ENCODE results near the gene CATSPER2.
"Not testable (repeated sequence)": the region's sequence is repeated elsewhere in the genome, so short reads cannot be mapped to it uniquely, and the experiment has no call there.

CATSPER2 gene

DNA sequence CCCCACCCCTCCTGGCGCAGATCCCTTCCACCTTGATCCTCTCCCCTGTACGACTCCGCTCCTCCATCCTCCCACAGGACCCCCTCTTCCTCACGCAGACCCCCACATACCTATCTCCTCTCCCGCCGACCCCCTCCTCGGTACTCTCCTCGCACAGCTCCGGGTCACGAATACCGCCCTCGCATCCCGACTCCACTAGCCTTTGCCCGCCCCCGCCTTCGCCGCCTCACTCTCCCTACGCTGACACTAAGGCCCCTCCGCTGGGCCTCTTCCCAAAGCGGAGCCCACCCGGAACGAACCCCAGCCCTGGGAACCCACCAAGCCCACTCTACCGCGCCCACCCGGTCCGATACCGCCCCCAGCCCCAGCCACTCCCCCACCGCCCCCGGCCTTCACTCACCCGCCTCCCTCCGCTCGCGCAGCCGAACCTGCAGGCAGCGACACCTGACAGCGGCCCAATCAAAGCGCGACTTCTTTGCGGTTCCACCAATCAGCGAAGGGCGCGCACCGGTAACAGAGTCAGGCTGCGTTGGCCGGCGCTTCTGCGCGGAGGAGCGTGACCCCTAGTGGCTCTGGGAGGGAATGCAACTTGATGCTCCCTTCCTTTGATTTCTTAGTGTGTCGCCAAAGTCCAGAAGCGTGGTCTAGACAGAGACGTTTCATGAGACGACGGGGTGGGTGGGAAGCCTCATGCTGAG, 41.1 kb upstream of the CATSPER2 start:
- H4K8ac ChIP-seq (ENCODE audit: low read depth, low read length); H3K18ac ChIP-seq (ENCODE audit: low read length); H2BK12ac ChIP-seq (ENCODE audit: low read length); H3K4ac ChIP-seq (ENCODE audit: low read length); H2AK5ac ChIP-seq (ENCODE audit: low read depth, low read length); H2AFZ ChIP-seq (ENCODE audit: low read length); H3K4me3 ChIP-seq (ENCODE audit: low read length in 2 of 2); H3K36me3 ChIP-seq (replicated peaks in 1 of 2; ENCODE audit: control insufficient read depth in 2 of 2, insufficient read depth in 2 of 2, low read length in 2 of 2); H3K23ac ChIP-seq (ENCODE audit: low read depth, low read length, poor library complexity); H3K9me3 ChIP-seq (replicated peaks in 1 of 2; ENCODE audit: control insufficient read depth in 2 of 2, insufficient read depth in 1 of 2, low read depth in 1 of 2, low read length in 2 of 2); H2BK15ac ChIP-seq (ENCODE audit: low read length); H3K79me1 ChIP-seq (ENCODE audit: low read depth, low read length); H3K14ac ChIP-seq (ENCODE audit: low read length); H4K91ac ChIP-seq (ENCODE audit: low read depth, low read length, poor library complexity); H3K9ac ChIP-seq (ENCODE audit: low read depth, low read length, poor library complexity); H2BK5ac ChIP-seq (ENCODE audit: low read length); H2BK120ac ChIP-seq (ENCODE audit: low read depth, low read length); H3K4me1 ChIP-seq (ENCODE audit: control insufficient read depth in 2 of 2, insufficient read depth in 1 of 2, low read depth in 1 of 2, low read length in 2 of 2); DNase-seq (ENCODE audit: low spot score); H3K27ac ChIP-seq (replicated peaks; ENCODE audit: low read length); H3K4me2 ChIP-seq (ENCODE audit: insufficient read depth, low read length, poor library complexity, severe bottlenecking); H3K27me3 ChIP-seq (ENCODE audit: control insufficient read depth in 3 of 3, insufficient read depth in 3 of 3, low read depth in 1 of 3, low read length in 3 of 3): not testable (repeated sequence)
- no CpG with 5 or more reads among the region's 54 CpGs for WGBS, 2 donors (ENCODE audit: extremely low coverage in 2 of 2, insufficient read length in 2 of 2, insufficient replicate concordance in 1 of 2)

DNA sequence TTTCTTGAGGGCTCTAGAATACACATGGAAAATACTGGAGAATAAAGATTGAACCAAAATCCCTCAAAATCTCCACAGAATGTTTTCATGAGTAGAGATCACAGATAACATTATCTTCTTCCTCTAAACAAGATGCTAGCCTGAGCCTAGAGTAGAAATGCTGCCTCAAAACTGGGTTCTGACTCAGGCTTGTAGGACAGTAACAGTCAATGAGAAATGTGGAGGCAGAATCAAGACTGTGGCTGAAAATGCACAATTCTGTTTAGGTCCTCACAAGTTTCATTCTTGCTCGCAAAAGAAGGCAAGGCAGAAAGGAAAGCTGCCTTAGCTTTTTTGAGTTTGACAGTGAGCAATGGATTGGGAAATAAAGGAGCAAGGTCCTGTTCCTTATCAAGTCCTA, 25.5 kb upstream of the CATSPER2 start:
- H2BK15ac ChIP-seq (ENCODE audit: low read length); H3K27ac ChIP-seq (replicated peaks; ENCODE audit: low read length); H3K4me2 ChIP-seq (ENCODE audit: insufficient read depth, low read length, poor library complexity, severe bottlenecking); H2BK5ac ChIP-seq (ENCODE audit: low read length); H2AK5ac ChIP-seq (ENCODE audit: low read depth, low read length); DNase-seq (ENCODE audit: low spot score); H4K8ac ChIP-seq (ENCODE audit: low read depth, low read length); H2AFZ ChIP-seq (ENCODE audit: low read length); H3K9me3 ChIP-seq (replicated peaks in 1 of 2; ENCODE audit: control insufficient read depth in 2 of 2, insufficient read depth in 1 of 2, low read depth in 1 of 2, low read length in 2 of 2); H3K4me1 ChIP-seq (ENCODE audit: control insufficient read depth in 2 of 2, insufficient read depth in 1 of 2, low read depth in 1 of 2, low read length in 2 of 2); H3K18ac ChIP-seq (ENCODE audit: low read length); H3K4ac ChIP-seq (ENCODE audit: low read length); H3K4me3 ChIP-seq (ENCODE audit: low read length in 2 of 2); H3K23ac ChIP-seq (ENCODE audit: low read depth, low read length, poor library complexity); H2BK12ac ChIP-seq (ENCODE audit: low read length); H3K14ac ChIP-seq (ENCODE audit: low read length); H3K36me3 ChIP-seq (replicated peaks in 1 of 2; ENCODE audit: control insufficient read depth in 2 of 2, insufficient read depth in 2 of 2, low read length in 2 of 2); H4K91ac ChIP-seq (ENCODE audit: low read depth, low read length, poor library complexity); H2BK120ac ChIP-seq (ENCODE audit: low read depth, low read length); H3K9ac ChIP-seq (ENCODE audit: low read depth, low read length, poor library complexity); H3K79me1 ChIP-seq (ENCODE audit: low read depth, low read length); H3K27me3 ChIP-seq (ENCODE audit: control insufficient read depth in 3 of 3, insufficient read depth in 3 of 3, low read depth in 1 of 3, low read length in 3 of 3): not testable (repeated sequence)
- no CpG with 5 or more reads among the region's 1 CpG for WGBS, 2 donors (ENCODE audit: extremely low coverage in 2 of 2, insufficient read length in 2 of 2, insufficient replicate concordance in 1 of 2)

DNA sequence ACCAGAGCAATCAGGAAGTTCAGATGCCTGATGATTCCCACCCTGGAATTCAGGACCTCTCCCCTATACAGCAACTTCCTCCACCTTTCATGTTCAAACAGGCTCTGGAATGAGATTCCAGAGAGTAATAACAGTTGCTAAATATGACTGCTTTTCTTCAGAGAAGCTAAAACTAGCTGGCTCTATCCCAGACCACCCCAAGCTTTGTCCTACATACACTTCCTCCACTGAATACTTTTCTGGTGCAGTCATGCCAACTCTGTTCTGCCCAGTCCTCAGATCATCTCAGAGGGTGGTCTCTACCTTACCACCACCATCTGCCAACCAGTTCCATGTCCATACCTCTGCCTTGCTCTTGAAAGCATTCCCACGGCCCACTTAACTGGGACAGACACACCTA, 17.5 kb upstream of the CATSPER2 start:
- not testable (repeated sequence) for H3K9ac ChIP-seq (ENCODE audit: low read depth, low read length, poor library complexity); H4K8ac ChIP-seq (ENCODE audit: low read depth, low read length); H3K4ac ChIP-seq (ENCODE audit: low read length); H3K4me1 ChIP-seq (ENCODE audit: control insufficient read depth in 2 of 2, insufficient read depth in 1 of 2, low read depth in 1 of 2, low read length in 2 of 2); H3K27me3 ChIP-seq (ENCODE audit: control insufficient read depth in 3 of 3, insufficient read depth in 3 of 3, low read depth in 1 of 3, low read length in 3 of 3); H3K27ac ChIP-seq (replicated peaks; ENCODE audit: low read length); H3K4me3 ChIP-seq (ENCODE audit: low read length in 2 of 2); H3K23ac ChIP-seq (ENCODE audit: low read depth, low read length, poor library complexity); H2BK5ac ChIP-seq (ENCODE audit: low read length); H2BK120ac ChIP-seq (ENCODE audit: low read depth, low read length); H3K9me3 ChIP-seq (replicated peaks in 1 of 2; ENCODE audit: control insufficient read depth in 2 of 2, insufficient read depth in 1 of 2, low read depth in 1 of 2, low read length in 2 of 2); H2BK12ac ChIP-seq (ENCODE audit: low read length); H3K79me1 ChIP-seq (ENCODE audit: low read depth, low read length); H3K36me3 ChIP-seq (replicated peaks in 1 of 2; ENCODE audit: control insufficient read depth in 2 of 2, insufficient read depth in 2 of 2, low read length in 2 of 2); H3K4me2 ChIP-seq (ENCODE audit: insufficient read depth, low read length, poor library complexity, severe bottlenecking); H3K18ac ChIP-seq (ENCODE audit: low read length); H4K91ac ChIP-seq (ENCODE audit: low read depth, low read length, poor library complexity); H2AK5ac ChIP-seq (ENCODE audit: low read depth, low read length); H2AFZ ChIP-seq (ENCODE audit: low read length); H3K14ac ChIP-seq (ENCODE audit: low read length); DNase-seq (ENCODE audit: low spot score); H2BK15ac ChIP-seq (ENCODE audit: low read length)
- WGBS, 2 donors (ENCODE audit: extremely low coverage in 2 of 2, insufficient read length in 2 of 2, insufficient replicate concordance in 1 of 2) = no CpG with 5 or more reads among the region's 1 CpG

DNA sequence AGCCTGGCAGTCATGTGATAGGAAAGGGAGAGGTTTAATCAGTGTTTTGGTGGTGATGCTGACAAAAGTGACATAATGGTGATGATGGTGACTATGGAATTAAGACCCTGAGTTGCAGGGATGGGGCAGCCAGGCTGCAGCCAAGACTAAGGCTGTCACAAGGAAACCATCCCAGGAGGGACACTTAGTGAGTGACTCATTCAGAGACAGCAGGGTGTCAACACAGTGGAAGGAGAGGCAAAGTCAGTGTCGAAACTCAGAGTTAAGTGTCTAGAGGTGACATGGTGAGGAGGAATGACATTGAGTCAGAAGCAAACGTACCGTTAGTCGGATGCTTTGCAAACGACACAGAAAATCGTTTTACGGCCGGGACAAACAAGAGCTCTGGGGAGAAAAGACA, 14.7 kb upstream of the CATSPER2 start:
- H2BK12ac ChIP-seq (ENCODE audit: low read length); DNase-seq (ENCODE audit: low spot score); H3K4me2 ChIP-seq (ENCODE audit: insufficient read depth, low read length, poor library complexity, severe bottlenecking); H2BK15ac ChIP-seq (ENCODE audit: low read length); H3K23ac ChIP-seq (ENCODE audit: low read depth, low read length, poor library complexity); H2AK5ac ChIP-seq (ENCODE audit: low read depth, low read length); H2AFZ ChIP-seq (ENCODE audit: low read length); H3K9ac ChIP-seq (ENCODE audit: low read depth, low read length, poor library complexity); H3K79me1 ChIP-seq (ENCODE audit: low read depth, low read length); H4K91ac ChIP-seq (ENCODE audit: low read depth, low read length, poor library complexity); H3K4me1 ChIP-seq (ENCODE audit: control insufficient read depth in 2 of 2, insufficient read depth in 1 of 2, low read depth in 1 of 2, low read length in 2 of 2); H3K27me3 ChIP-seq (ENCODE audit: control insufficient read depth in 3 of 3, insufficient read depth in 3 of 3, low read depth in 1 of 3, low read length in 3 of 3); H3K18ac ChIP-seq (ENCODE audit: low read length); H2BK5ac ChIP-seq (ENCODE audit: low read length); H3K9me3 ChIP-seq (replicated peaks in 1 of 2; ENCODE audit: control insufficient read depth in 2 of 2, insufficient read depth in 1 of 2, low read depth in 1 of 2, low read length in 2 of 2); H2BK120ac ChIP-seq (ENCODE audit: low read depth, low read length); H4K8ac ChIP-seq (ENCODE audit: low read depth, low read length); H3K36me3 ChIP-seq (replicated peaks in 1 of 2; ENCODE audit: control insufficient read depth in 2 of 2, insufficient read depth in 2 of 2, low read length in 2 of 2); H3K4ac ChIP-seq (ENCODE audit: low read length); H3K27ac ChIP-seq (replicated peaks; ENCODE audit: low read length); H3K4me3 ChIP-seq (ENCODE audit: low read length in 2 of 2); H3K14ac ChIP-seq (ENCODE audit: low read length): not testable (repeated sequence)
- no CpG with 5 or more reads among the region's 8 CpGs for WGBS, 2 donors (ENCODE audit: extremely low coverage in 2 of 2, insufficient read length in 2 of 2, insufficient replicate concordance in 1 of 2)

Measured in neuronal stem cell (in vitro differentiated cells).